GM18519 (cell line): ENCODE results near the gene HECTD2.

ENCODE experiments used
- ATAC-seq: cut with Tn5 transposase; IDR thresholded peaks from one replicate; pipeline ENCODE4 v1.9.1; 2021; ENCODE audit warnings: mild to moderate bottlenecking, moderate library complexity; ENCODE audit not compliant: unreplicated experiment, low FRiP score

Gene HECTD2

GRCh38 chr10:91562839-91563581 is 152.9 kb downstream of the HECTD2 start:
- ATAC-seq: no peak

DNA sequence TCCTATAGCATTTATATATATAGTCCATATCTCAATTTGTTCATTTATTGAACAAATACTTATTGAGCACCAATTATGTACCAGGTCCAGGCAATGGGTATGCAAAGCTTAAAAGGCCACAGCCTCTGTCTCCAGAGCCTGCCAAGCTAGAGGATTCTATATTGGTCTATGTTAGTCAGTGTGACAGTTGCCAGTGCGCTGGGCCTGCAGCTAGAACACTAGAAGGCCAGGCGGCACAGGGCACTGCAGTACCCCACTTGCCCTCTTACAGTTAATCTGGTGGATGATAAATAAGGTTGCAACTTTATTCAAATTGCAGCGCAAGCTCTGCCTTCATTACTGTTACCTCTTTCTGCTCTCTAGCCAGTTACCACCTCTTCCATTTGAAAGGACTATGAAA is 153.9 kb downstream of the HECTD2 start:
- ATAC-seq: no peak
